Ovary (tissue), 9 donors: ENCODE data around the gene PNPLA2. TPM values are rescaled to one million over a fixed set of nuclear protein-coding genes. Genes with fewer than 3 reads are reported as not detected.

Source experiments
- DNase-seq, 5 donors: peaks; one replicate each; pipeline ENCODE4 v3.0.0-alpha.2; 2019 to 2020
- H3K27ac ChIP-seq, 2 donors: fragments of 200-600 bp; one replicate each; pipeline versions ENCODE4 v1.5.1 to v1.8.0; 2019 to 2022
- H3K27me3 ChIP-seq: fragments of 200-600 bp; one replicate; pipeline ENCODE4 v1.8.0; 2022
- H3K36me3 ChIP-seq: fragments of 200-600 bp; sonication (generic); one replicate; pipeline ENCODE4 v1.5.1; 2019
- H3K4me1 ChIP-seq: one replicate; pipeline ENCODE4 v1.8.1; 2013; ENCODE audit warnings: mild to moderate bottlenecking, moderate library complexity; ENCODE audit not compliant: insufficient read depth
- H3K4me3 ChIP-seq: fragments of 200-600 bp; sonication (generic); one replicate; pipeline ENCODE4 v1.5.1; 2017
- H3K9me3 ChIP-seq, 2 donors: fragments of 200-600 bp in 1 of 2; sonication (generic) in 1 of 2; one replicate each; pipeline versions ENCODE4 v1.5.1 to v1.8.1; 2013 to 2019; ENCODE audit warnings: mild to moderate bottlenecking in 1 of 2, moderate library complexity in 1 of 2
- EP300 ChIP-seq: sonication (generic); formaldehyde crosslinking; IDR thresholded peaks from one replicate; pipeline ENCODE4 v1.6.1; 2017; ENCODE audit warnings: antibody characterized with exemption
- POLR2A ChIP-seq: fragments of 450-650 bp; IDR thresholded peaks from one replicate; pipeline ENCODE4 v1.6.1; 2017; ENCODE audit warnings: antibody characterized with exemption, mild to moderate bottlenecking, moderate library complexity
- WGBS, 3 donors: extraction: QIAGEN DNeasy Blood & Tissue Kit in 1 of 3; methylation state at CpG; one replicate each; pipeline versions ENCODE4 v1.1.5 to v1.1.7; 2013 to 2017; 5-methylcytosine and 5-hydroxymethylcytosine counted together
- intact Hi-C, 4 donors: fragments of 100-400 bp; cut with DNase I; formaldehyde crosslinking; loops; one replicate each; pipeline versions ENCODE4 v1.11.0 to v1.15.1; 2022 to 2023
- polyA plus RNA-seq, 2 donors: library from polyadenylated mRNA; stranded (reverse); fragments of 200-250 nt in 1 of 2; fragments of 350-450 nt in 1 of 2; fragmentation: Illumina TruSeq in 1 of 2; extraction: RNeasy Lipid Tissue Mini Kit (QIAGEN cat#74804) in 1 of 2; gene quantifications; one replicate each; pipeline ENCODE4 v1.2.3, GENCODE V29; 2013 to 2014
- total RNA-seq, 7 donors: library from RNA; depleted of rRNA in 2 of 7; stranded (reverse); fragments of >200 nt in 2 of 7; fragmentation: NEBNext Ultra II Directional in 3 of 7; extraction: Animal tissue kit (Norgen Biotek cat#: 25700) in 3 of 7; gene quantifications; one replicate each; pipeline versions ENCODE4 v1.1.0 to v1.2.4, GENCODE V29; 2016 to 2023
- TF ChIP-seq, protein P1 (sequence below), 3 donors: fragments of 450-650 bp in 2 of 3; fragments of 200-600 bp in 1 of 3; IDR thresholded peaks; one replicate each; pipeline versions ENCODE4 v1.5.1 to v1.8.0; 2016 to 2022; ENCODE audit warnings: antibody characterized with exemption in 3 of 3, mild to moderate bottlenecking in 1 of 3
- donor health status: DM: no; HTN: no; CAD: no; lungs with moderate emphysema.
- donor health status: DM: no; HTN: no; CAD: no.
- donor health status: Bipolar disorder and iron deficiency.
- donor health status: DM: yes; HTN: yes; CAD: no.
- donor health status: DM: no; HTN: no; CAD: no.
- donor health status: DM: yes; HTN: yes; CAD: no.

PNPLA2 gene
- total and polyA plus RNA-seq, 9 donors = 12.9 to 98.2 (median 83.0) TPM

DNA sequence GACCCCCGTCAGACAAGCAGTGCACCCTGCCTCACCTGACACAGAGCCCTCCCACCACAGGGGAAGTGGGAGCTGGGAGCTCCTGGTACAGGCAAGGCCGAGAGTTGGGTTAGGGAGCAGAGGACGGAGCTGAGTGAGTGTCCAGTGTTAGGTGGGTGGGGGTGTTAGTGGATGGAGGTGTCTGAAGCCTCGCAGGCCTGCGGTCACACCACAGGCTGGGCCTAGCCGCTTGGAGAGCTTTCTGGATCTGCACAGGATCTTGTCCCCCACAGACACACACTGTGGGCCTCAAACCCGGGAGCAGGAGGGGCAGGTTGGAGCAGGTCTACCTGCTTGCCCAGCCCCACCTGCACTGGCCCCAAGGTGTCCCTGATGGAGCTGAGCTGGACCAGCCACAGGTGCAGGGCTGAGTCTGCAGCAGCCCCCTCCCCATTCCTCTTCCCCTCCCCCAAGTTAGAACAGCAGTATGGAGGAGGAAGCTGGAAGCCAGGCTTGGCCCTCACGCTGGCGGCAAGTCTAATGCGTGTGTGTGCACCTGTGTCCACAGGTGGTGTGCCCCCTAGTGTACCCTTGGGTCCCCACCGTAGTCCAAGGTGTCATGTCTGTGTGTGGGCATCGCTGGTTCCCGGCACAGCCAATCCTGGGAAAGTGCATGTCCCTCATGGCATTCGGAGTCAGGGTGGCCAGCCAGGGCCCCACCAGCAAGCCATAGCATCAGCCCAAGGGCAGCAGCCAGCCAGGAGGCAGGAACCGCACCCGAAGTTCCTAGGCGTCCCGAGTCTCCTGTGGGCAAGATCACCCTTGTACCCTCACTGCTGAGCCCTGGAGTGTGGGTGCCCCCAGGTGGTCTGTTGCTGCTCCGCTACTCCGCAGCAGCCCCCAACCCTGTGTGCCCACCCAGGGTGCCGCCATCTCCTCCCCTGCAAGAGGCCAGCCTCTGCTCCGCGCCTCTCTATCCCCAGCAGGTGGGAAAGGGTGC lies 39.4 kb upstream of the PNPLA2 start:
- intact Hi-C loops = no loop called here
- H3K27me3 ChIP-seq = no peaks in the 10 kb centered on the region
- no peaks in the 10 kb centered on the region for H3K9me3 ChIP-seq
- peak in 2 of 5 donors; percentile 34 for DNase-seq
- H3K36me3 ChIP-seq = no peaks in the 10 kb centered on the region
- WGBS, 3 donors = 86 to 90% (median 86%) methylated on average over 23 of the region's 23 CpGs
- no peak for TF ChIP-seq POLR2A
- TF ChIP-seq EP300 = no peak
- TF ChIP-seq, protein P1, sequence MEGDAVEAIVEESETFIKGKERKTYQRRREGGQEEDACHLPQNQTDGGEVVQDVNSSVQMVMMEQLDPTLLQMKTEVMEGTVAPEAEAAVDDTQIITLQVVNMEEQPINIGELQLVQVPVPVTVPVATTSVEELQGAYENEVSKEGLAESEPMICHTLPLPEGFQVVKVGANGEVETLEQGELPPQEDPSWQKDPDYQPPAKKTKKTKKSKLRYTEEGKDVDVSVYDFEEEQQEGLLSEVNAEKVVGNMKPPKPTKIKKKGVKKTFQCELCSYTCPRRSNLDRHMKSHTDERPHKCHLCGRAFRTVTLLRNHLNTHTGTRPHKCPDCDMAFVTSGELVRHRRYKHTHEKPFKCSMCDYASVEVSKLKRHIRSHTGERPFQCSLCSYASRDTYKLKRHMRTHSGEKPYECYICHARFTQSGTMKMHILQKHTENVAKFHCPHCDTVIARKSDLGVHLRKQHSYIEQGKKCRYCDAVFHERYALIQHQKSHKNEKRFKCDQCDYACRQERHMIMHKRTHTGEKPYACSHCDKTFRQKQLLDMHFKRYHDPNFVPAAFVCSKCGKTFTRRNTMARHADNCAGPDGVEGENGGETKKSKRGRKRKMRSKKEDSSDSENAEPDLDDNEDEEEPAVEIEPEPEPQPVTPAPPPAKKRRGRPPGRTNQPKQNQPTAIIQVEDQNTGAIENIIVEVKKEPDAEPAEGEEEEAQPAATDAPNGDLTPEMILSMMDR (IDR thresholded peaks at IDR 0.05) = no peak
- no peak overlapping the region for H3K4me3 ChIP-seq
- H3K4me1 ChIP-seq = peaks cover 12% of the 10 kb centered on the region
- no peak overlapping the region for H3K27ac ChIP-seq

DNA sequence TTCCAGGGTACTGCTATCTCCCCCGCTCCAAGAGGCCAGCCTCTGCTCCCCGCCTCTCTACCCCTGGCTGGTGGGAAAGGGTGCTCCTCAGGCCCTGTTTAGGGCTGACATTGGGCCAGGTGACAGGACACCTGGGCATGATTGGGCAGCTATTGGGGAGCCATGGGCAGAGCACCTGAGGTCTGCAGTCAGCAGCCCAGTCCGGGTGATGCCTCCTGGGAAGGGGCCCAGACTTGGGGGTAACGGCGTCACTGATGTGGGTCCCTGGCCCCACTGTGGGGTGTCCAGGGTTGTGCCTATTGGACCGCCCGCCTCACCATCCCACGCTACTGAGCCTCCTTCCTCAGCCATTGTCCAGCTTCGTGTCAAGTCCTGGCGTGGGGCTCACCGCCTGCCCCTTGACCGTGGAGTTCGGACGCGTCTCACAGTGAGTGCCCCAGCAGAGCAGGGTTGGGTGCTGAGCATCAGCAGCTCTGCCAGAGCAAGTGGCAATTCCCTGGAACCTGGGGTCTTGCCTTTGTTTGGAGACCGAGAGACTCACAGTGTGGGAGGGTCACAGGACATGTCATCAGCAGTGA lies 38.7 kb upstream of the PNPLA2 start:
- H3K27me3 ChIP-seq = no peaks in the 10 kb centered on the region
- H3K4me3 ChIP-seq = no peak overlapping the region
- no peak overlapping the region for H3K27ac ChIP-seq
- TF ChIP-seq EP300 (no peak), POLR2A (no peak)
- TF ChIP-seq, protein P1 (IDR thresholded peaks at IDR 0.05) = no peak
- DNase-seq = peak in 2 of 5 donors; percentile 24 to 27
- WGBS, 3 donors = 93 to 95% (median 93%) methylated on average over 16 of the region's 16 CpGs
- no peaks in the 10 kb centered on the region for H3K36me3 ChIP-seq
- H3K9me3 ChIP-seq = no peaks in the 10 kb centered on the region
- intact Hi-C loops = no loop called here
- H3K4me1 ChIP-seq = peaks cover 10% of the 10 kb centered on the region

DNA sequence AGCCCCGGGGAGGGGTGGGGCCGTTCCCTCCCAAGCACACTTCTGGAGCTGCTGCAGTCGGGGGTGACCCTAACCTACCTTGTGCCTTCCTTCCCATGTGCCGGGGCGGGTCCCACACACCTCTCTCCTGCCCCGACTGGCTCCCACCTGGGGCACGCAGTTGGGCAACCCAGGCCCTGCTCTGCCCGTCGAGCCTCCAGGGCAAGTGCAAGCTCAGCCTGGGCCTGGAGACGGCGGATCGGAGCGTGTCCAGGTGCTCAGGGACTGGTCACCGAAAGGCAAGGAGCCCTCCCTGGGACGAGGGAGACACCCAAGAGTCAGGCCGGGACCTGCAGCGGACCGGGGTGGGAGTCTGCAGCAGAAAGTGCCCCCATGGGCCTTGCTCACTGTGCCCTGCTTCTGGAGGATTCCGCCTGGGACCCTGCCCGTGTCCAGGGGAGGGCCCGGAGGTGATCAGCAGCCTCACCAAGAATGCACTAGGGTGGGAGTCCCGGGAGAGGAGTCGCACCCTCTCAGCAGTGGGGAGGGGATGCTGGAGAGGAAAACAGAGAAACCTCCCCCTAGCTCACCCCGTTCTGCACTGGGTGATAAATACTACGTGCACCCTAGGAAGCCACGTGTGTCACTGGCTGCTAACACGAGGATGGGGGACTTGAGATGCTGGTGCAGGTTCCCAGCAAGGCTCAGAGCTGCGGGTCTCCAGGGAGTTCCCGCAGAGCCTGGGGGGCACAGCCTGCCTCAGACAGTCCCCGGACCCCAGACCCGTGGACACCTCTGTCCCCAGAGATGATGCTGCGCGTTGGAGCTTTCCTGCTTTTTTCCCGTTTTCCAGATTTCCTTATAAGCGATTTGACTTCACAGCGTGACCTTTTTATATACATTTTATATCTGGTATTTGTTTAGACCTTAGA lies 36.2 kb upstream of the PNPLA2 start:
- H3K9me3 ChIP-seq = no peaks in the 10 kb centered on the region
- intact Hi-C loops = no loop called here
- no peak for TF ChIP-seq EP300
- TF ChIP-seq POLR2A = no peak
- TF ChIP-seq, protein P1 (IDR thresholded peaks at IDR 0.05) = no peak
- DNase-seq = peak in 1 of 5 donors; percentile 21
- H3K4me3 ChIP-seq = no peak overlapping the region
- no peaks in the 10 kb centered on the region for H3K36me3 ChIP-seq
- peaks cover 5% of the 10 kb centered on the region for H3K4me1 ChIP-seq
- H3K27ac ChIP-seq = no peak overlapping the region
- H3K27me3 ChIP-seq = no peaks in the 10 kb centered on the region
- 70 to 72% (median 72%) methylated on average over 31 to 36 of the region's 36 CpGs for WGBS, 3 donors

DNA sequence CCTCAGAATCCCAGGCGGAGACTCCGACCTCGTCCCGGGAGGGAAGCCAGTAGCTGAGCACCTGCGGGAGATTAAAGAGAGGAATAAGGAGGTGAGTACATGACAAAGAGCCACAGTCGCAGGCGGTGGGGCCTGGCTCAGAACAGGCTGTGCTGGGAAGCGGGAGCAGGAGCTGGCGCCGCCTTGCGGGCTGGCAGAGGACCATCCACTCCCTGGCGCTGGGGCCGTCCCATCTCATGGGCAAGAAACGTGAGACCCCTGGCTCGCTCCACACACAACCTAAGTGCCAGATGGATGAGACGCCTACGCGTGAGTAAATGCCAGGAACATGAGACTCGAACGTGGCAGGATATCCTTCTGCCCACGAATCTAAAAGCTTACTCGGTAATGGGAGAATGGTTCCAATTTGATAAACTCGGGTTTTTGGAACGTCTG lies 35.1 kb upstream of the PNPLA2 start:
- DNase-seq = peak; percentile 64 to 79 (median 71)
- WGBS, 3 donors = 24 to 30% (median 25%) methylated on average over 24 of the region's 24 CpGs
- TF ChIP-seq EP300 (no peak), POLR2A (no peak)
- TF ChIP-seq, protein P1 (IDR thresholded peaks at IDR 0.05) = peak; percentile 42 to 53 (median 43)
- Histone ChIP-seq H3K27ac (no peak overlapping the region), H3K9me3 (no peaks in the 10 kb centered on the region), H3K36me3 (no peaks in the 10 kb centered on the region), H3K4me3 (no peak overlapping the region), H3K27me3 (no peaks in the 10 kb centered on the region), H3K4me1 (no peaks in the 10 kb centered on the region)
- intact Hi-C loops = no loop called here
